ENCODE measurements around the gene RBFOX2.
"Not testable (repeated sequence)": the region's sequence is repeated elsewhere in the genome, so short reads cannot be mapped to it uniquely, and the experiment has no call there.

Gene RBFOX2

GRCh38 chr22:35733791-35734516 is 294.7 kb downstream of the RBFOX2 start:
- no peak for DNase-seq (ENCODE audit: low read depth)

- DNase-seq (ENCODE audit: low read depth): no peak
Observed at GRCh38 chr22:35733036-35733435, 295.6 kb downstream of the RBFOX2 start.

- DNase-seq (ENCODE audit: low read depth): no peak
Observed at GRCh38 chr22:35732116-35732515, 296.5 kb downstream of the RBFOX2 start.

- DNase-seq (ENCODE audit: low read depth): no peak
Observed at GRCh38 chr22:35731321-35731720, 297.3 kb downstream of the RBFOX2 start.

GRCh38 chr22:35729309-35729698 is 299.3 kb downstream of the RBFOX2 start:
- DNase-seq (ENCODE audit: low read depth): no peak

- no peak for DNase-seq (ENCODE audit: low read depth)
Observed at GRCh38 chr22:35728639-35729308, 299.9 kb downstream of the RBFOX2 start.

GRCh38 chr22:35727436-35727835 is 301.2 kb downstream of the RBFOX2 start:
- no peak for DNase-seq (ENCODE audit: low read depth)

- DNase-seq (ENCODE audit: low read depth): no peak
Observed at GRCh38 chr22:35726933-35727332, 301.7 kb downstream of the RBFOX2 start.

- DNase-seq (ENCODE audit: low read depth): no peak
Observed at GRCh38 chr22:35726398-35726797, 302.2 kb downstream of the RBFOX2 start.

- no peak for DNase-seq (ENCODE audit: low read depth)
Observed at GRCh38 chr22:35725521-35725920, 303.1 kb downstream of the RBFOX2 start.

GRCh38 chr22:35721960-35722359 is 306.7 kb downstream of the RBFOX2 start:
- no peak for DNase-seq (ENCODE audit: low read depth)

- no peak for DNase-seq (ENCODE audit: low read depth)
Observed at GRCh38 chr22:35719212-35719875, 309.3 kb downstream of the RBFOX2 start.

GRCh38 chr22:35717572-35717971 is 311.1 kb downstream of the RBFOX2 start, which contains the start of gene APOL5:
Gene APOL5, plus strand, starts transcription at chr22:35717872. Its CDS starts 0 bp downstream, at chr22:35717872.
- no peak for DNase-seq (ENCODE audit: low read depth)

- DNase-seq (ENCODE audit: low read depth): no peak
Observed at GRCh38 chr22:35712672-35713071, 316.0 kb downstream of the RBFOX2 start.

- no peak for DNase-seq (ENCODE audit: low read depth)
Observed at GRCh38 chr22:35711336-35711735, 317.3 kb downstream of the RBFOX2 start.

- no peak for DNase-seq (ENCODE audit: low read depth)
Observed at GRCh38 chr22:35708917-35709316, 319.7 kb downstream of the RBFOX2 start.

- DNase-seq (ENCODE audit: low read depth): no peak
Observed at GRCh38 chr22:35708453-35708852, 320.2 kb downstream of the RBFOX2 start.

- DNase-seq (ENCODE audit: low read depth): peak; percentile 69
Observed at GRCh38 chr22:35705141-35705540, 323.5 kb downstream of the RBFOX2 start.

GRCh38 chr22:35703861-35704584 is 324.6 kb downstream of the RBFOX2 start:
- DNase-seq (ENCODE audit: low read depth): no peak

GRCh38 chr22:35699852-35700251 is 328.8 kb downstream of the RBFOX2 start:
- not testable (repeated sequence) for DNase-seq (ENCODE audit: low read depth)

- no peak for DNase-seq (ENCODE audit: low read depth)
Observed at GRCh38 chr22:35697142-35697541, 331.5 kb downstream of the RBFOX2 start.

GRCh38 chr22:35695202-35695601 is 333.4 kb downstream of the RBFOX2 start:
- DNase-seq (ENCODE audit: low read depth): no peak

Measured in stromal cell of bone marrow (primary cell).